GM20431 (cell line): ENCODE results near the gene ITSN2.

Source experiments
- in situ Hi-C: fragments of 300-500 bp; cut with MseI, MboI; formaldehyde crosslinking; loops from one replicate; pipeline ENCODE4 v1.15.0; 2020; ENCODE audit warnings: low sequenced_read_pairs; ENCODE audit not compliant: unreplicated experiment

Gene ITSN2

GRCh38 chr2:24231461-24231881 is 128.9 kb downstream of the ITSN2 start:
- in situ Hi-C loops, result loop anchor here (25.0 kb wide), 1 partner anchor 156 kb away; no protein-coding TSS in a partner anchor

- in situ Hi-C loops, result loop anchor here (25.0 kb wide), 1 partner anchor 159 kb away; no protein-coding TSS in a partner anchor
Measured at GRCh38 chr2:24228470-24228869, 131.9 kb downstream of the ITSN2 start.

- in situ Hi-C loops, result loop anchor here (25.0 kb wide), 1 partner anchor 162 kb away; no protein-coding TSS in a partner anchor
Measured at GRCh38 chr2:24225499-24226242, 134.7 kb downstream of the ITSN2 start.

- in situ Hi-C loops, result no loop called here
Measured at GRCh38 chr2:24222946-24223345, 137.4 kb downstream of the ITSN2 start.

GRCh38 chr2:24221343-24222050 is 138.8 kb downstream of the ITSN2 start:
- in situ Hi-C loops, result no loop called here

GRCh38 chr2:24220554-24221291 is 139.6 kb downstream of the ITSN2 start:
- in situ Hi-C loops, result no loop called here

- in situ Hi-C loops, result no loop called here
Measured at GRCh38 chr2:24214880-24215279, 145.5 kb downstream of the ITSN2 start.

GRCh38 chr2:24211408-24211807 is 148.9 kb downstream of the ITSN2 start:
- in situ Hi-C loops, result no loop called here

GRCh38 chr2:24210723-24211122 is 149.6 kb downstream of the ITSN2 start:
- in situ Hi-C loops, result no loop called here

GRCh38 chr2:24210106-24210455 is 150.3 kb downstream of the ITSN2 start:
- in situ Hi-C loops, result no loop called here

- in situ Hi-C loops, result no loop called here
Measured at GRCh38 chr2:24209389-24210105, 150.8 kb downstream of the ITSN2 start.

GRCh38 chr2:24208490-24208889 is 151.8 kb downstream of the ITSN2 start:
- in situ Hi-C loops, result no loop called here

- in situ Hi-C loops, result no loop called here
Measured at GRCh38 chr2:24207359-24207758, 153.0 kb downstream of the ITSN2 start.

- in situ Hi-C loops, result no loop called here
Measured at GRCh38 chr2:24206714-24207113, 153.6 kb downstream of the ITSN2 start.

GRCh38 chr2:24206242-24206641 is 154.1 kb downstream of the ITSN2 start:
- in situ Hi-C loops, result no loop called here

- in situ Hi-C loops, result no loop called here
Measured at GRCh38 chr2:24205131-24205530, 155.2 kb downstream of the ITSN2 start.

- in situ Hi-C loops, result no loop called here
Measured at GRCh38 chr2:24204505-24204904, 155.8 kb downstream of the ITSN2 start.

- in situ Hi-C loops, result no loop called here
Measured at GRCh38 chr2:24203787-24204150, 156.6 kb downstream of the ITSN2 start.

- in situ Hi-C loops, result no loop called here
Measured at GRCh38 chr2:24203029-24203786, 157.1 kb downstream of the ITSN2 start.

- in situ Hi-C loops, result no loop called here
Measured at GRCh38 chr2:24200799-24201198, 159.5 kb downstream of the ITSN2 start.
